AG09309 (cell line): ENCODE measurements around the gene SLCO4A1.

Experiments used
- DNase-seq: peaks from one replicate; pipeline ENCODE4 v3.0.0-alpha.2; 2010; ENCODE audit warnings: low read depth
- H3K4me3 ChIP-seq: 2 replicates; pipeline ENCODE4 v1.5.1; 2011; ENCODE audit warnings: mild to moderate bottlenecking, low read depth, low read length, moderate library complexity; ENCODE audit not compliant: control insufficient read depth
- CTCF ChIP-seq: IDR thresholded peaks from 2 replicates; pipeline ENCODE4 v1.5.1; 2011; ENCODE audit warnings: mild to moderate bottlenecking, low read depth, low read length, inconsistent platforms; ENCODE audit not compliant: insufficient read depth, control insufficient read depth; ENCODE audit errors: missing control alignments

Gene SLCO4A1

GRCh38 chr20:62658593-62659178 is 16.4 kb downstream of the SLCO4A1 start:
- DNase-seq: no peak
- TF ChIP-seq CTCF: no peak
- no peak overlapping the region for H3K4me3 ChIP-seq

- H3K4me3 ChIP-seq: no peak overlapping the region
- TF ChIP-seq CTCF: no peak
- no peak for DNase-seq
Measured at GRCh38 chr20:62659488-62660239, 17.4 kb downstream of the SLCO4A1 start.

- no peak for DNase-seq
- TF ChIP-seq CTCF: no peak
- no peak overlapping the region for H3K4me3 ChIP-seq
Measured at GRCh38 chr20:62660240-62660615, 17.9 kb downstream of the SLCO4A1 start.

- no peak overlapping the region for H3K4me3 ChIP-seq
- DNase-seq: no peak
- TF ChIP-seq CTCF: no peak
Measured at GRCh38 chr20:62660768-62661167, 18.5 kb downstream of the SLCO4A1 start.

GRCh38 chr20:62661647-62662046 is 19.3 kb downstream of the SLCO4A1 start:
- TF ChIP-seq CTCF: no peak
- no peak for DNase-seq
- no peak overlapping the region for H3K4me3 ChIP-seq

GRCh38 chr20:62662422-62662821 is 20.1 kb downstream of the SLCO4A1 start:
- TF ChIP-seq CTCF: no peak
- DNase-seq: peak; percentile 67
- no peak overlapping the region for H3K4me3 ChIP-seq
